Fibroblast of the aortic adventitia (primary cell): ENCODE measurements around the gene GYS2. TPM values are rescaled to one million over a fixed set of nuclear protein-coding genes. Genes with fewer than 3 reads are reported as not detected.

Experiments
- DNase-seq: peaks from one replicate; pipeline ENCODE4 v3.0.0-alpha.2; 2010; ENCODE audit warnings: low read depth
- H3K4me3 ChIP-seq: 2 replicates; pipeline ENCODE4 v1.5.1; 2011; ENCODE audit warnings: low read depth, mild to moderate bottlenecking, control low read depth, low read length, moderate library complexity
- total RNA-seq: library from RNA; depleted of rRNA; stranded (reverse); fragments of >200 nt; gene quantifications from 2 replicates; pipeline ENCODE4 v1.2.3, GENCODE V29; 2012; ENCODE audit warnings: low replicate concordance
- TF ChIP-seq, protein P1 (sequence below): IDR thresholded peaks from 2 replicates; pipeline ENCODE4 v1.5.1; 2011; ENCODE audit warnings: mild to moderate bottlenecking, low read length, control low read depth, inconsistent platforms; ENCODE audit not compliant: insufficient read depth

The GYS2 gene
- total RNA-seq, 1 donor: not detected

DNA sequence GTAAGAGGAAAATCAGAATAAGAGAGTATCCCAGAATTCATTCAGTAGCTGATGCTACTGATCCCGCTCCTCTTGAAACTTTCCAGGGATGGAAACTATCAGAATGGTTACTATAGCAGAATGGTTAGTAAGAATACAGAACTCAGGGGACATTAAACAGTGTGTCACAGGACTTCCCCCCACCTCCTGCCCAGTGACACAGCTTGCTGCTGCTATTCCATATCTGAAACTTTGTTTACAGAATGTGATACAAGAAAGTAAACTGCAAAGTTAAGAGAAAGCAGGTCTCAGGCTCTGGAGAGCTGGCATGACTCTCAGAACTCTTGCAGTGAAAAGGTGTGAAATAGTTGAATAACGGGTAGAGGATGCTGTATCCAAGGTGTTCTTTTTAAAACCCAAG lies 75.2 kb downstream of the GYS2 start:
- TF ChIP-seq, protein P1, sequence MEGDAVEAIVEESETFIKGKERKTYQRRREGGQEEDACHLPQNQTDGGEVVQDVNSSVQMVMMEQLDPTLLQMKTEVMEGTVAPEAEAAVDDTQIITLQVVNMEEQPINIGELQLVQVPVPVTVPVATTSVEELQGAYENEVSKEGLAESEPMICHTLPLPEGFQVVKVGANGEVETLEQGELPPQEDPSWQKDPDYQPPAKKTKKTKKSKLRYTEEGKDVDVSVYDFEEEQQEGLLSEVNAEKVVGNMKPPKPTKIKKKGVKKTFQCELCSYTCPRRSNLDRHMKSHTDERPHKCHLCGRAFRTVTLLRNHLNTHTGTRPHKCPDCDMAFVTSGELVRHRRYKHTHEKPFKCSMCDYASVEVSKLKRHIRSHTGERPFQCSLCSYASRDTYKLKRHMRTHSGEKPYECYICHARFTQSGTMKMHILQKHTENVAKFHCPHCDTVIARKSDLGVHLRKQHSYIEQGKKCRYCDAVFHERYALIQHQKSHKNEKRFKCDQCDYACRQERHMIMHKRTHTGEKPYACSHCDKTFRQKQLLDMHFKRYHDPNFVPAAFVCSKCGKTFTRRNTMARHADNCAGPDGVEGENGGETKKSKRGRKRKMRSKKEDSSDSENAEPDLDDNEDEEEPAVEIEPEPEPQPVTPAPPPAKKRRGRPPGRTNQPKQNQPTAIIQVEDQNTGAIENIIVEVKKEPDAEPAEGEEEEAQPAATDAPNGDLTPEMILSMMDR: no peak
- no peak overlapping the region for H3K4me3 ChIP-seq
- DNase-seq: no peak

DNA sequence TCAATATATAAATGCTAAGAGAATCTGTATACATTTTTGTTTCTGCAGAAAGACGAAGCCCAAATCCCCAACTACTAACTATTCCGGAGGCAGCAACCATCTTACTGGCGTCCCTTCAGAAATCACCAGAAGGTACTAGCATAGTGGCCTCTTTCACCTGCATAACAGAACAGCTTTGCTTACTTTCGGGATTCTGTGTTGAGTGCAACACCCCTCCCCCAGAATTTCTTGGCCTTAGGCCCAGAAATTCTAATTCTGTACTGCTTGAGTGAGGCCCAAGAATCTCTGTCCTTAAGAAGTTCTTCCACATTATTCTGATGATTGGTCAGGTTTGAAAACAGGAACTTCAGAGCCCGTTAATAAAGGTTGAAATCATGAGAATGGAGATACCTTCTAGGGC lies 75.7 kb downstream of the GYS2 start:
- no peak for DNase-seq
- TF ChIP-seq, protein P1: no peak
- no peak overlapping the region for H3K4me3 ChIP-seq

DNA sequence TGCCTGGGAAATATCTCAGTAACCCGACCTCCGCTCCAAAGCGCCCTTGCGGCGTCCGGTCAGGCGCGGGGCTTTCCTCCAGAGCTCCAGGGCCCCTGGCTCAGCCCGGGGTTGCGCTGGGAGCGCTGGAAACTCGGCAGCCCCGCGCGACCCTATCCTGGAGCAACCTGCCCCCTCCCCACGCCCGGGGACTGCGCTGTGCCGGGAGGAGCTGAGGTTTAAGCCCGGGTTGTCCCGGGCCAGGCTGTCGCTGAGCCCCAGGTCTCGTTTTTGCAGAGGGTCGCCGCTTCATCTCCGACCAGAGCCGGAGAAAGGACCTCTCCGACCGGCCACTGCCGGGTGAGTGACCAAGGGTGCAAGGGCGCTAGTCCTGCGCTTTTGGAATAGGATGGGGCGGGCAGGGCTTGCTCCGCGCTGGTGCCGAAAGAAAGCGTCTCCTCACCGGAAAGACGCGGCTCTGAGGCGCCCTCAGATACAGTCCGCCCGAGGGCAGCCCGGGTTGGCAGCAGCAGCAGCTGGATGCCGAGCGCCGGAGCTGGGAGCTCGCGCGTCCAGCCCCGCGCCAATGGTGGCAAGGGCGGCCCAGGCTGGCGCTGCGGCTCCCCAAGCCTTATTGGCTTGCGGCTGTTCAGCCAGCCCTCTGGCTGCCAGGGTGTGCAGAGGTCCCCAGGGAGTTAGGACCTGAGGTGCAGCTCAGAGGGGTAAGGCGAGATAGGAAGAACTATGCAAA lies 77.0 kb downstream of the GYS2 start:
- peak; percentile 39 for DNase-seq
- TF ChIP-seq, protein P1: no peak
- H3K4me3 ChIP-seq: peak overlapping the region; percentile 67

DNA sequence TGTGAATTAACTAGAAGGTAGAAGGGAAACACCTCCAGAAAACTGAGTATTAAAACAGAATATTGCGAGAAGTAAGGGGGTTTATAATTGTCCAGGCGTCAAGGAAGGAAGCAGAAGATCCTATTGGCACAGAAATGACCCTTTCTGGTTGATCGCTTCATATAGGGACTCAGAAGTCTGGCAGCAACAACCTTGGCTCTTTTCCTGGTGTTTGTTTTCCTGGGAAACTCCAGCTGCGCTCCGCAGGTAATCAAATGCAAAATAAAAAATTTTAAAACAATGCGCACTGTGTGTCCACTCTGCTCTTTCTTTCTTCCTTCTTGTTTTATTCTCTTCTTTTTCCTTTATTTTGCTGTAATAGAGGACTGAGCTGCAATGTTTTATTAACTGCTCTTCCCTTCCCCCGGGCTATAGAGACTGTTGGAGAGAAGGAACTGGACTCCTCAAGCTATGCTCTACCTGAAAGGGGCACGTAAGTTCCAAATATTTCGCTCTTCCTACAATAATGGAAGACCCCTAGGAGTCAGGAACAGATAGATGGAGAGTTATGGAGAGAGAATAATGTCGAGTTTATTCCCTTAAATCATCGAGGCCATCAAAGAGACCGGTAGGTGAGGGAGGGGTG lies 77.8 kb downstream of the GYS2 start:
- peak; percentile 4 for DNase-seq
- H3K4me3 ChIP-seq: peak overlapping the region; percentile 67
- TF ChIP-seq, protein P1: no peak

DNA sequence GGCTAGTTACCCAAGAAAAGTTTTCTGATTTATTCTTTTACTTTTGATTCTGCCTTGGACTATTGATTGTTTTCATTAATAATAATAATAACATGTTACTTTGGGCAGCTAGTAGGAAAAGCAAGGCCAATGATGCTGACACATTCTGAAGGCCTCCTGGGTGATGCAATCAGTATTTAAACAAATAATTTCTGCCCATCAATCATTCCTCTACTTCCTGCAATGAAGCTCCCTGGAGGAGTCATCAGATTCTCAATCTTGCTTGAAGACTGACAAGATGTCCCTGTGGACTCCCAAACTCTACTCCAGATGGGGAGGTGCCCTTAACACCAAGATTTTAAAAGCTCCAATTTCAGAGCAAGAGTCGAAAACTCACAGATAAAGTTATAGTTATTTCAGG lies 78.6 kb downstream of the GYS2 start, which contains the start of gene SPX:
Gene SPX, plus strand, starts transcription at position 244 of the 400 bp plus-strand sequence. CDS start 177 bp downstream, outside the sequence.
- H3K4me3 ChIP-seq: peak within 1 kb of the TSS; percentile 67
- TF ChIP-seq, protein P1: no peak
- DNase-seq: peak; percentile 6

DNA sequence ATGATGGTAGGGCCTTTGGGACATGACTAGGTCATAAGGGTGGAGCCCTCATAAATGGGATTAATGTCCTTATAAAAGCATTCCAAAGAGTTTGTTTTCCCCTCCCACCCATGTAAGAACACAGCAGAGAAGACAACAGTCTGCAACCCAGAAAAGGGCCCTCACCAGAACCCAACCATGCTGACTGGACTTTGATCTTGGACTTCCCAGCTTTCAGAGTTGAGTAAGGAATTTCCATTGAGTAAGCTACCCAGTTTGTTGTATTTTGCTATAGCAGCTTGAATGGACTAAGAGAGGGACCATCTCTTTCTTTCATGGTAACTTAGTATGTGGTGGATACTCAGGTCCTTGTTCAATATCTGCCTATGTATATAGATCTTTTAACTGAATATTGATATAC lies 81.5 kb downstream of the GYS2 start:
- TF ChIP-seq, protein P1: no peak
- no peak overlapping the region for H3K4me3 ChIP-seq
- DNase-seq: no peak
